Activated CD4-positive, CD25-positive, alpha-beta regulatory T cell treated with anti-CD3 and anti-CD28 coated beads, Interleukin-2, amount 50 U/mL, for 16 hours (primary cell): ENCODE data around the gene SLC23A2.
"Not testable (repeated sequence)": the region's sequence is repeated elsewhere in the genome, so short reads cannot be mapped to it uniquely, and the experiment has no call there.

Experiments
- DNase-seq: peaks from one replicate; pipeline ENCODE4 v3.0.0-alpha.2; 2020; ENCODE audit warnings: low read depth, low spot score

Gene SLC23A2

GRCh38 chr20:4936392-4936850 lies 64.9 kb downstream of the SLC23A2 start:
- DNase-seq: no peak

DNA sequence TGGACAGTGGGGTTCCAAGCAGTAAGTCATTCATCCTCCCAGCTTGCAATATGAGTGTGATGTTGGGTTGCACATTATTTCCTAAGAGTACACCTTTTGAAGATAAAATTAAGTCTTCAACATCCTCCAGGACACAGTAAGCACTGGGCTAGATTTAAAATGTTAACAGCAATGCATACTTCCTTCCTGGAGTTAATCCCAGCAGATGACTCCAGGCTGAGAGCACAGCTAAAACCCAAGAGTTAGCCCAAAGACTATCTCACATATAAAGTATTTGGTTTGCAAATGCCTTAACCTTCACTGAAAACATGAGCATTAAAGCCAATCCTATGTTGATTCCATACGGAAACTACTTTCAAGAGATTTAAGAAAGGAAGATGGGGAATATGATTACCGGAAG lies 69.2 kb downstream of the SLC23A2 start:
- no peak for DNase-seq

DNA sequence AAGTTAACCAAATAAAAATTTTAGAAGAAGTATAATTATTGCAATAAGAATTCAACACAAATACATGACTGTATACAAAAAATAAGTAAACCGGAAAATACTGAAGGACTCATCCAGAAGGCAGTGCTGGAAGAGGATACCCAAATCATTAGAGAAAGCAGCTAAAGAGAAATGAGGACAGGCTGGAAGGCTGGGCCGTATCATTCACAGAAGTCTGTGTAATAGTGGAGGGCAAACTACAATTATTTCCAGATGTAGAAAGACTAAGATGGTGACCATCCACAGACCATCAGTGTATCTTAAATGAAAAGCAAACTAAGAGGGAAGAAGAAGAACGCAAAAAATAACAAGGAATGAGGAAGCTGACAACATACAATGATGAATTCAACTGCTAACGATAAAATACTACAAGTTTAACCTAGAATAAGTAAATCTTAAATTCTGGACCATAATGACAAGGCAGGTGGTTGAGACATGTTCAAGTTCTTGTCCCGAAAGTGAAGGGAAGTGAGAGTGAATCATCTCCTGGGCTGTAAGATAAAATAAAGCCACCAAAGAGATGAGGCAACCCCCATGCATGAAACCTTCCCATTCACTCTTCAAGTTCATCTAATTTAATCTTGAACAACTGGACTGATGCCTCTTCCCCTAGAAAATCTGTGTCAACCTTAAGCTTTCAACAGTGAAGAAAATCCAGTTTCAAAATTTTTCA lies 71.5 kb downstream of the SLC23A2 start:
- no peak for DNase-seq

DNA sequence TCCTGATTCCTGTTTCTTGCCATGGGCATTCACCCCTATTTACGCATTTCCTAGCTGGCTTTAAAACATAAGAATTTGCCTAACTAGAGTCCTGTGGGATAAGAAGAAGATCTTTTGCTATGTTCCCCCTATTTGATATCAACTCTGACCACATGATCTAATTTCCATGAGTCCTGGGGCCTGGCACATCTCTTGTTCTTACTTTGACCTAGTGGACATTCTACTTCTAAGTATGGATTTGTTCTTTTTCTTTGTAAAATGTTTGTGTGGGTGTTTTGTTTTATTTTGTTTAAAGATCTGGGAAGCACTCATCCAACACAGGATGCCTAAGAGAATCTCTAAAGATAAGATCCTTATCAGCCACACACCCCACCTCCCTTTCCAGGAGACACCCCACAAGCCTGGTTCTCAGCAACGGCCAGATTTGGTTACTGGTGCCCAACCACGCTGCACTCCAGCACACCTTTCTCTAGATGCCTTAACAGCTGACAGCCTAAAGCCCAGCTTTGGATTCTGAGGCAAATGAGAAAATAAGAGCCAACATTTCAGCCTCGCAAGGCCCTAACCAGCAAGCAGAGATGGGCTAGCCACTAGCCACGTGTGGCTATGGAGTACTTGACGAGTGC lies 74.7 kb downstream of the SLC23A2 start:
- DNase-seq: no peak

DNA sequence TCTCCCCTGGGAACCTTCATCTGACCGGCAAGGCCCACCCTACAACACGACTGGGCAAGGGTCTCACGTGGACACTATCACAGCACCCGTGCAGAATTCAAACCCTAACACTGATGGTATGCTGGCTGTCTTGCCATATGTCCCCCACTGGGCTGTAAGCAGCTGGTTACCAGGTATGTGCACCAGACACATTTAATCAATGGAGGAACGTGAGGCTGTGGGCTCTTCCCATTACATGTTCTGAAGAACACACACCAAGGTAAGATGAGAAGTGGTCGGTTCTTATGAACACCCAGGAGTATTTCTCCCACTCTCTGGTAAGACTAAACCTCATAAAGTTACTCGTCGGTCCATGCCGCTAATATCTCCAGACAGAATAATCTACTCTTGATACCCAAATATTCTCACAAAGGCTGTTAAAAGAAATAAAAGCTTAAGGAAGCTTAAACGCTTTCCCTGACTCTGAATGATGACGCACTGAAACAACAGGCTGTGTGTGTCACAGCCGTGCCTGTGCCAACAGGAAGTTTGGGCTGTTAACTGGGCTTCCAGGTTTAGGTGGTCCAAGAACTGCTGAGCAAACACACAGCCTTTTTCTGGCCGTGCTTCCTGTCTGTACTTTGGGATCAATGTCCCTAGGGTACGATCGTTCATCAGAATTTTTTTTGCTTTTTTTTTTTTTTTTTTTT lies 75.3 kb downstream of the SLC23A2 start:
- no peak for DNase-seq

DNA sequence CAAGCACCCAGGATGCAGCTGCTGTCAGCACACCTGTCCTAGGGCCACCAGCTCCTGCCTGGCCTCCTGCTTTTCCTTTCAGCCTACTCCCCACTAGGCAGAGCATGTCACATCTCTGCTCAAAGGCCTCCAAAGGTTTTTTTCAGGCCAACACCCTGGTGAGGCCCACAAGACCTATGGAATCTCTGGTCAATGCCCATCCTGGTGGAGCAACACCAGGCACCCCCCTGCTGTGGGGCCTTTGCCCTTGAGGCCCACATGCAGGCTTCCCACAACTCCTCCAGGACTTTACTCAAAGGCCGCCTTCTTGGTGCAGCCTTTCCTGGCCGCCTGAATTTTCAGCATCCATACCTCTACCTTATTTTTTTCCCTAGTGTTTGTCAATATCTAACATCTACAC lies 76.9 kb downstream of the SLC23A2 start:
- DNase-seq: no peak

DNA sequence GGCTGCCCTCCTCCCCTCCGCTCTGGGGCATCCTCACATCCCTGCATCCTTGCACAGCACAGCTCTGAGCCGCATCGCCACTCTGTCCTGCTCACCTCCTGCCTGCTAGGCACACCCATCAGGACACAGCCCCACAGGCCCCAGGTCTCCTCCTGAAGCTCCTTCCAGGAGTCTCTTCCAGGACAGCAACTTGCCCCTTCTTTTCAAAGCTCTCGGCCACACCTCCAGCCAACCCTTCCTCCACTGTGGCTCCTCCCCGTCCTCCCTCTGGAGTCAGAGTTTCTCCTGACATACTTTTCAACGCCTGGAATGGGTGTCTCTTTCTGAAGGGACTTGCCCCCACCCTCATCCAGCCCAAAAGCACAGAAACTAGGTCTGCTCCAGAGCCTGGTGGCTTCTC lies 77.3 kb downstream of the SLC23A2 start:
- no peak for DNase-seq

- DNase-seq: no peak
These were observed 79.1 kb downstream of the SLC23A2 start for GRCh38 chr20:4922186-4922585.

DNA sequence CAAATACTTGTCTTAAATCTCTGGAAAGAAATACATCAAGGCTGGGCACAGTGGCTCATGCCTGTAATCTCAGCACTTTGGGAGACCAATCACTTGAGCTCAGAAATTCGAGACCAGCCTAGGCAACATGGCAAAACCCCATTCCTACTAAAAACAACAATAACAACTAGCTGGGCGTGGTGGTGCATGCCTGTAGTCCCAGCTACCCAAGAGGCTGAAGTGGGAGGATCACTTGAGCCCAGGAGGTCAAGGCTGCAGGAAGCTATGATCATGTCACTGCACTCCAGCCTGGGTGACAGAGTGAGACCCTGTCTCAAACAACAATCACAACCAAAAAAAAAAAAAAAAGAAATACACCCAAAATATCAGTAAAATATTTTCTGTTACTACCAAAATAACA lies 80.0 kb downstream of the SLC23A2 start:
- DNase-seq: not testable (repeated sequence)

- no peak for DNase-seq
These were observed 80.7 kb downstream of the SLC23A2 start for GRCh38 chr20:4920655-4921054.

DNA sequence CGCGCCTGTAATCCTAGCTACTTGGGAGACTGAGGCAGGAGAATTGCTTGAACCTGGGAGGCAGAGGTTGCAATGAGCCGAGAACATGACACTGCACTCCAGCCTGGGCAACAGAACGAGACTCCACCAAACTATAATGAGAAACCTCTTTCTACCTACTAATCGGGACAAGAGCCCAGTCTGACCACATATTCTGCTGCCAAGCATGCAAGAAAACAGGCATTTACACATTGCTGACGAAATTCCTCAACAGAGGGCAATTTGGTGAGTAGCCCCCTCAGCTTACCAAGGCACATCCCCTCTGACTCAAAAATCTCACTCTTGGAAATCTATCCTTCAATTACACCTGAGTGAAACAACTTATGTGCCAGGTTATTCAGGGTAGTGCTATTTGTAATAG lies 81.2 kb downstream of the SLC23A2 start:
- DNase-seq: no peak

GRCh38 chr20:4919047-4919704 lies 82.1 kb downstream of the SLC23A2 start:
- DNase-seq: no peak

- DNase-seq: no peak
These were observed 82.8 kb downstream of the SLC23A2 start for GRCh38 chr20:4918473-4918872.

DNA sequence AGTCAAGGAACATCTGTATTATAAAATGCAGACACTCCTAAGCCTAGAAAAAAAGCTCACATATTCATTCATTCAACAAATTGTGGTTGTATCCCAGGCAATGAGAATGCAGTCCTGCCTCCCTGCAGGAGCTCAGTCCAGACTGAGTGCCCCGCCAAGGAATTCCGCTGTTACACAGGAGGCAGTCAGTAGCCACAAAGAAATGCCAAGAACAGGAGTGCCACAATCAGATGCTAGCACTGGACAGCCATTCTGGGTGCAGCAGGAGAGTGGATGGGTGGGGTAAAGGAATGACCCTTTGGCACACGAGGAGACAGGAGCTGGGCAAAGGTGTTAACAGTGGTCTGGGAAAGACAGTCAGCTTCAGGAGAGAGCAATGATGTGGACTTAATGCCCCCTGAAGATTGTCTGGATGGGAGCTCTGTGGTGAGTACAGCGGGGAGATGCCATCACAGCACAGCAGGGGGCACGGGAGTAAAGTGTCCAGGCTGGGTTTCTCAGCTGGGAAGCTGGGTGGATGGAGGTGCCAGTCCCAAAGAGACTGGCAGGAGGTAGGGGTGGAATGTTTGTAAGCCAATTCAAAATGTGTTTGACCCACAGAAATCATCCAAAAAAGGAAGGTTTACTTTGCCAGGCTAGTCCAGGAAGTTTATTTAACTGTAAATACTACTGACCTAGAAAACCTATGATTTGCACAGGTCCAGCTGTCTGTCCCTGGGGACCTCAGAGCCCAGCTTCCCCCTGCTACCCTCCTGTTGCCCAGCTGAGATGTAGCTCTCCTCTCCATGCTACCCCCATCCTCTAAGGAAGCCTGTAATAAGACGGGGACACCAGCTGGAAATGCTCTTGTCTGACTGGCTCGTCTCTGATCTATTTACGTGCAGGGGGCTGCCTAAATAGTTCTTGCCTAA lies 84.1 kb downstream of the SLC23A2 start:
- no peak for DNase-seq

DNA sequence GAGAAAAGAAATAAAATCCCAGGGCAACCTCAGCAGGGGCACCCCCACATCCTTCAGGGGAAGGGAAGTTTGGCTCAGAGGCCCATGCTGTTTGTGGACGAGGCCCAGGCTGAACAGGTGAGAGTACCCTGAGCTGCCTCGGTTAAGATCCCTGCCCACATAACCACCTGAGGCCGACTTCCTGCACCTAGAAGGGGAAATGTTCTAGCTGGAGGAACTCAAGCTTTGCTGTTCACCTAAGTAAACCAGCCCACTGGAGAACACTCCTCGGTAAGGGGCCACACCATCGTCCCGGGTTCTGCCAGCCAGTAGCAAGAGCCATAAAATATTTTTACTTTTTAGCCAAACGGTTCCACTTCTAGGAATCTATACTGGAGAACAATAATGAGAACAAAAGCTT lies 88.2 kb downstream of the SLC23A2 start:
- no peak for DNase-seq

GRCh38 chr20:4912380-4913142 lies 88.7 kb downstream of the SLC23A2 start:
- DNase-seq: no peak

- no peak for DNase-seq
These were observed 90.4 kb downstream of the SLC23A2 start for GRCh38 chr20:4910951-4911350.

- no peak for DNase-seq
These were observed 95.7 kb downstream of the SLC23A2 start for GRCh38 chr20:4905613-4906012.

- no peak for DNase-seq
These were observed 96.1 kb downstream of the SLC23A2 start for GRCh38 chr20:4905195-4905594.

GRCh38 chr20:4904127-4904860 lies 97.0 kb downstream of the SLC23A2 start:
- no peak for DNase-seq
